GM18505 (cell line): ENCODE results near the gene TENM3.
"Not testable (repeated sequence)": the region's sequence is repeated elsewhere in the genome, so short reads cannot be mapped to it uniquely, and the experiment has no call there.

Experiments
- ATAC-seq: cut with Tn5 transposase; IDR thresholded peaks from one replicate; pipeline ENCODE4 v1.9.1; 2021; ENCODE audit not compliant: unreplicated experiment
- POLR2A ChIP-seq: IDR thresholded peaks from 4 replicates; pipeline ENCODE4 v1.6.1; 2011; ENCODE audit warnings: borderline replicate concordance; ENCODE audit not compliant: insufficient read depth, insufficient read length; ENCODE audit errors: extremely low read depth

The TENM3 gene

DNA sequence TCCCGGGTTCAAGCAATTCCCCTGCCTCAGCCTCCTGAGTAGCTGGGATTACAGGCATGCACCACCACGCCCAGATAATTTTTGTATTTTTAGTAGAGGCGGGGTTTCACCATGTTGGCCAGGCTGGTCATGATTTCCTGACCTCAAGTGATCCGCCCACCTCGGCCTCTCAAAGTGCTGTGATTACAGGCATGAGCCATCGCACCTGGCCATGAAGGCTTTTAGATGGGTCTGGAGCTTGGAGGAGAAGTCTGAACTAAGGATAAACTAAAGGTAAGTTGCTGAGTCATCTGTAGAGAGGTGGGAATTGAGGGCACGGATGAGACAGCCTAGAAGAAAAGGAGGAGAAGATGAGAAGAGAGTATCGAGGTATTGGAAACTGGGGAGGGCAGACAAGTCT, at the start of gene TENM3:
Gene TENM3, plus strand, starts transcription at position 199 of the 400 bp plus-strand sequence. CDS start 80,619 bp downstream, outside the sequence.
- ATAC-seq = not testable (repeated sequence)

DNA sequence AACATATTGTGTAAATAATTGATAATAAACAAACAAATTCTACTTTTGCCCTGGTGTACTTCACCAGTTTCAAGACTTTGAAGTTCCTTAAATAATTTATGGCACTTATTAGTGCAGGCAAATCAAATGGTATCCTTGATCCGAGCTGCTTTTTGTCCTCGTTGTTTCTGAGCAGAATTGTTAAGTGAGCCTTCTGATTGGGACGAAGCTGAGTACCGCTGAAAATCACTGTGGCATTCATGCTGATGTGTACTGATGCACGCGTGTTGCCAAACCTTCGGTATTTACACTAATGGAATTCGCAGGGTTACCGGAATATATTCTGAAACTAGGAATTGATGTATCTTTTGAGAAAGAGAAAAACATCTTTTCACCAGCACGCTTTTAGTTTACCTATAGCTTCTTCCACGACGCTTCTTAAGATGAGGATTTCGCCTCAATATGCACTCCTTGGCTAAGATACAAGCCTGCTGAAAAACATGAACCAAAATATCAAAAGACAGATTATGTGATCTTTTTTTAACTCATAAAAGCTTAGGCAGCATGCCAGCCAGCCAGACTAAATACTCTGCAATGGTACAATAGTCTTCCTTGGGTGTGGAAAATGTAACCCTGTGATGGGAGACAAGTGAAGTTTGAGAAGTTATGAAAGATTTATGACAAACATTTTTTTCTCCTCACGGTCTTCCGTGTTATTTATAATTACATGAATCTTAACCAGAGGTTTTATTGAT, 48.9 kb upstream of the TENM3 start:
- no peak for ATAC-seq
- no peak for TF ChIP-seq POLR2A

DNA sequence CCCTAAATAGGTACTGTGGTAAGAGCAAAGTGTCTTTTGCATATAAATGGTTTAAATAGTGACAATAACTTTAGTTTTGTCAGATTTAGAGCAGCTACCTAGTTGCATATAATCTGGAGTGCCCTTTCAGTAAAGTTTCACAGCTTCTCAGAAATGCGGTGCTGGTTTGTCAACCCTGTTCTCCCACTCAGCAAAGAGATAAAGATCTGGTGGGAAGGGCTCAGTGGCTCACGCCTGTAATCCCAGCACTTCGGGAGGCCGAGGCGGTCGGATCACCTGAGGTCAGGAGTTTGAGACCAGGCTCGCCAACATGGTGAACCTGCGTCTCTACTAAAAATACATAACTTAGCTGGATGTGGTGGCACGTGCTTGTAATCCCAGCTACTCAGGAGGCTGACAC, 45.6 kb upstream of the TENM3 start:
- ATAC-seq = no peak
- no peak for TF ChIP-seq POLR2A

DNA sequence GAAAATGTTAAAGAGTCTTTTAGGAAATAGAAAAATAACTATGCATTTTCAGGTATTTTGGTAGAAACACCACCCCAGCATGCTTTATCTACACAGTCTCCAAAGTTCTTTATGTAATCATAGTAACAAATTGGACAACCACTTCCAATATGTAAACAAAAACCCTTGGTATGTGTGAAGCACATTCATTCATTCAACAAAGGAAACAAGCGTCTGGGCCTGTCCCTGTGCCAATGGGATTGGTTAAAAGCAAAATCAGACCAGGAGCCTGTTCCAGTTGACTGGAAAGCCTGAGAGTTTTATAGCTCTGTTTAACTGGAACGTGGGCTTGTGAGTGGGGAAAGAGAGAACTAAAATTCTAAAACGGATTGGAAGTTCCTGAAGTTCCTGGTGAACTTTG, 41.3 kb upstream of the TENM3 start:
- ATAC-seq = no peak
- TF ChIP-seq POLR2A = no peak

DNA sequence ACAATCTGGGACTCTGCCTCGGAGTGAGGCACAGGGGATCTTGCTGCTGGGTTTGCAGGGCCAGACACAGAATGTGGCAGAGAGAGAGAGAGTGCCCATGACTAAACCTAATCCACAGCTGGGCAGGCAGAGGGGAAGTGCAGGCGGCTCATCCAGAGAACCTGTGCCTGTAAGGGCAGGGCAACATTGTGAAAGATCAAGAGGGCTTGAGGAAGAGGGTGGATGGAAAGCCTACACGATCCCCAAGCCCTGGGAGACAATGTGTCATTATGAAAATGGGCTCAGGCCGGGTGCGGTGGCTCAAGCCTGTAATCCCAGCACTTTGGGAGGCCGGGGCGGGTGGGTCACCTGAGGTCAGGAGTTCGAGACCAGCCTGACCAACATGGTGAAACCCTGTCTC, 40.6 kb upstream of the TENM3 start:
- no peak for TF ChIP-seq POLR2A
- ATAC-seq = no peak

DNA sequence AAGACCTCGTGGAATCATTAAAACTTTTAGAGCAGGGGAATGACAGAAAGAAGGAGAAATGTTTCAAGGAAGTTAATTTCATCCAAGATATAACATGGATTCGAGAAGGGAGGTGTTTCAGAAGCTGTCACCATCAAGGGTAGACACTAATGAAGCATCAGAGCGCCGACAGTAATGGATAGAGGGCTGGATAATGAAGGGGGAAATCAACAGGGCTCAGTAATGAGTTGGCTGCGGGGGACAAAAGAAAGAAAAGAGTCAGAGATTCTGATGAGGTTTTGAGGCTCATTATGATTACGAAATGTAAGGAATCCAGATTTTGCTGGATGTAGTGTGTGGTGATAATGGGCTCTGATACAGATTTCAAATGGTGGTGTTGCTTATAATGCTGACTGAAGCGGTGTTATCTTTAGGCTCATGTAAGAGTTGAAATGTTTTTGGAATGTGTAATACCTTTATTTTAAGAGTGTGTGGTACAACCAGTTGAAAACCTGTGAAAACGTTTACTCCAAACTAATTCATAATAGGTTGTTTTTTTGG, 39.3 kb upstream of the TENM3 start:
- no peak for ATAC-seq
- TF ChIP-seq POLR2A = no peak

DNA sequence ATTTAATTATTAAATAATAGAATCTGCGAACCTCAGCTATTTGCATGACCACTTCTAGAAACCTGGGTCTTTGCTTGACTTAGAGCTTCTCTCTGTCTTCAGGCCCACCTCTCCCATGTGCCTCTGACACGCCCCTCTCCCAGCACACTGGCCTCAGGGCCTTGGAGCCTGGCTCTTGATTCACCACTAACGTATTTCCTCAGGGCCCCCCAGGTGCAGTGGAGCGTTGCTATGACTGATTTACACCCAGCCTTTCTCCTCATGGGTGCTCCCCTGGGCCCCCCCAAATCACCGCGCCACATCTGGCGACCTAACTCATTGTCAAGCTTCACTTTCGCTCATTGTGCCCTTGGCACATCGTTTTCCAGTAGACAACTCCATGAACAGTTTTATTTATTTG, 37.9 kb upstream of the TENM3 start:
- no peak for ATAC-seq
- TF ChIP-seq POLR2A = no peak

DNA sequence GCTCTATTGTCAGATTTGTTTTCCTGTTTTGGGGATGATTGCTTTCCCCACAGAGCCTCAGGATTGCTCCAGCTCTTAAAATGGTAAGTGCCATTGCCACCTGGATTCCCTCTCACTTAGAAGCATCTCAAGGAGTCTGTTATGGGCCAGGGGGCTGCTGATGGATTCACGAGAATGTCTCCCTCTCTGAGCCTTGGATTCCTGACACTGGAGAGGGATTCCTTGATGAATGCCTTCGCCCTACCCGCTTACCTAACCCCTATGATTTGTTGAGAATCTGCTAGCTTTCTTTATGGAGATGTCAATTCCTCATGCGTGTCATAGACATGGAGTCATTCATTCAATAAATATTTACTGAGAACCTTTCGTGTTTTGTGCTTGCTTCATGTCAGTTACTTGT, 36.9 kb upstream of the TENM3 start:
- no peak for TF ChIP-seq POLR2A
- ATAC-seq = no peak

DNA sequence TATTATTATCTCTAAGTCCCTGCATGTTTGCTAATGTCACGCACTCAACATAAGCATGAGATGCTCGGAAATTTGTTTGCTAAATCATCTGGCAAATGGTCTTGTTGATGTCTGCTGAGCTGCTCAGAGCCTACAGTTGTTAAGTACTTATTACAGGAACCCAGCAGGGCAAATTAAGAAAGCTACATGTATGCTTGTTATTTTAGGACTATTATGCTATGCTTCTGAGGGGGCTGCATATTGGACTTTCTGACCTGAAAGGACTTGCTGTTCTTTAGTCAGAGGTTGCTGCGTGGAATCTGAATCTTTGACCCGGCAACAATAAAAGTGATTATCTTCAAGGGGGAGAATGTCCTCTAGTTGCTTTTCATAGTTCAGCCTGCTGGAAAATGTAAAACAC, 36.3 kb upstream of the TENM3 start:
- no peak for TF ChIP-seq POLR2A
- ATAC-seq = no peak

DNA sequence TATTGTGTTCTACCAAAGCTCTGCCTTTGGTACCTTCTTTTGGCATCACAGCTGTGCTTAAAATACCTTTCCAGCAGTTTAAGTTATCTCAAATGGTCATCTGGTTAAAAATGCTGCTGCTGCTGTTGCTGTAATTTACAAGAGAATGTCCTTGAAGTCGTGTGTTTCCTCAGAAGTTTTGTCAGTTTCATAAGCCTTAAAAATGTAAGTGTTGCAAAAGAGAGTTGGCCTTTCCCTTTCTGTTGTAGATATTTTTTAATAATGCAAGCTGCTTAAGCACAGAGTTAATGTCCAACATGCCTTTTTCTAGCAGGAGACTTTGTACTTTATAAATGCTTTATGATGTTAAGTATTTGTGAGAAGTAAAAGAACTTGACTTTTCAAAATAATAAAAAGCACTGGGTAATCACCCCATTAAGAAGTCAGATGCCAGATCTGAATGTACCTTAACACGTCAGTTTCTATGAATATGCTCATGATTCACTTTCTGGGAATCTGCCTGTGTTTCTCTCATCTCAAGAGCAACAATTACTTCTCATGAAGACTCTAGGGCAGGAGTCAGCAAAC, 35.3 kb upstream of the TENM3 start:
- no peak for TF ChIP-seq POLR2A
- no peak for ATAC-seq

DNA sequence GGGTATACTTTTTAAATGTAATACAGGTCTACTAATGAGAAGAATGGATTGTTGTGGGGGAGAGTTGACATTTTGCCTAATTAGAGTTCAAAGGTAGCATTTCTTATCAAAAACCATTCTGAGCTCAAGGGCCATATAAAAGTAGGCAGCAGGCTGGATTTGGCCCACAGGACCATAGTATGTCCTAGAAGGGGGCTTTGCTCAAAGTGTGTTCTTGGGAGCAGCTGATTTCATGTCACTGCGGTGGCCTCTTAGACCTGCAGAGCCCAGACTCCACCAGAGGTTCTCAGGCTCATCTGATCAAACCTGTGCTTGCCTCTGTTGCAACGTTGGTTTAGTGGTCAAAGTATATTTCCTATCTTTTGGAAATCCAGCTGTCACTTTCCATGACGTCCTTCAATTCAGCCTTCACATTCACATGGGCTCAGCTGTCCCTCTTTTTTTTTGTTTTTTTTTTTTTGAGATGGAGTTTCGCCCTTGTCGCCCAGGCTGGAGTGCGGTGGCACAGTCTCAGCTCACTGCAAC, 34.6 kb upstream of the TENM3 start:
- no peak for ATAC-seq
- TF ChIP-seq POLR2A = no peak

DNA sequence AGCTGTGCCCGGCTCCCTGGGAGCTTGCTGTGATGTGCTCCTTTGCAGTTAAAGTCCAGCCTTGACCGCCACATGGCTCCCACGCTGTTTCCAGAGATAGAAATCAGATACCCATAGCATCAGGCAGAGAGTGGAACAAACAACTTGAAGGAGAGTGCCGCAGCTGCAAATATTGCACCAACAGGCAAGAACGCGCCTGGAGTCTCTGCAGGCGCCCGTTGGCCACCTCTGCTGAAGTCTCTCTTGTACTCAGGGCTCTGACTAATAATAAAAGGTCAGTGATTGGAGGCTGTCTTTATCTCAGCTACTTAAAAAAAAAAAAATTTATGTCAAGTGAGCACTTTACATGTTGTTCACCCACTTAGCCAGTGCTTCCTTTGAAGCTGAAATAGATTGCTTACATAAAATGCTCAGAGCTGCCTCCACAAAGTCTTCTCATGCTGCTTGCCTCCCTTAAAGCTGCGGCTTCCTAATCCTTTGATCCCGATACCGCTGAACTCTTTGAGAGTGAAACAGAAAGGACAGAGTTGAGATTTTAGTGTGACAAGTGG, 30.9 kb upstream of the TENM3 start:
- ATAC-seq = no peak
- TF ChIP-seq POLR2A = no peak

DNA sequence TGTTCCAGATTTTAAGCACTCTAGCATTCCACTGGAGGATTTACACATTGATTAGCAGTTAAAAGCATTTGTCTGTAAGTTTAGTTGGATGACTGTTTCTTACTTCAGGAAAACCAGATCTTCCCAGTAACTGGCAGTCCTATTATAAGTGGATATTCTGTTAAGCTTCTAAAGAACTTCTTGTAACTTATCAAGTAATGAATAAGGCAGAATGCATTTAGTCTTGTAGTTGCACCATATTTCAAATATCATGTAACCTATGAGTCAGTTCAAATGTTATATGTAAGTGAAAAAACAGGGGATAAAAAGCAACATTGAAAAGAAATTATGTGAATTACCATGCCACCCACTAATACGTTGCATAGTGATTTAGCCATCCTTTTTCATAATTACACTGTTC, 30.2 kb upstream of the TENM3 start:
- TF ChIP-seq POLR2A = no peak
- no peak for ATAC-seq

DNA sequence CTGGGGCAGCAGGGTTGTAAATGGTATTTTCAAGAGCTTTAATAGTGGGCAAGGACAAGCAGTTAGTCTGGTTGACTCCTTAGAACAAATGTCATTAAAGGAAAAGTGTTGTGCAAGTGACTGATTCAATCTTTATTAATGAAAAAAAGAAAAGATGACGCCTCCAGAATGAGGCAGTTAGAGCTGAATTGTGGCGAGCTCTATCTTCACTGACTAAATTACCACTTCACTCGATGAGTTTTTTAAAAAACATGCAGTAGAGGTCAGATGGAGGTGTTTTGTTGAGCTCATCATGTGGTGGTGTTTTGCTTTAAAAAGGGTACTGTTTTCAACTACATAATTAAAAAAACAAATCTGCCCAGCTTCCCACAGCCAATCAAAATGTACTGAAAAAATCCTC, 28.1 kb upstream of the TENM3 start:
- ATAC-seq = no peak
- no peak for TF ChIP-seq POLR2A

DNA sequence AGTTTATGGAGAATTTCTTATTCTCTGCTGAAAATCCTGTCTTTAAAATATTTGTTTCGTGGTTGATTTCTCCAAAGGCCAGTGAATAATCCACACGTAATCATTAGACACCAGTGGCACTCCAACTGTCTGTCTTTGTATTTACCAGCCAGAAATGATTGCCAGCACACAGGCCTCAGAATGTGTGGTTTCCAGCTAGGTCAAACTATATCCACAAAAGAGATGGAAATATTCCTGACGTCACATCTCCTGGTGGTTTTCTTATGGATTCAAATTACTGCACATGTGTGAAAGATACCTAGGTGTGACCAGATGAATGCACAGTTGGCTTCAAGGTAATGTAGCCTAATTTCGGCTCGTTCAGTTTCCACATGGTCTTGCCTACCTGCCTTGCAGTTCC, 27.2 kb upstream of the TENM3 start:
- TF ChIP-seq POLR2A = no peak

More for the DNA sequence above, 27.2 kb upstream of the TENM3 start:
- no peak for ATAC-seq
